22Rv1 (cell line): ENCODE results near the gene SCNN1B.

Source experiments
- CTCF ChIP-seq: fragments of 450-650 bp; IDR thresholded peaks from 2 replicates; pipeline ENCODE4 v1.5.1; 2017; ENCODE audit warnings: mild to moderate bottlenecking
- ZFX ChIP-seq: fragments of 450-650 bp; IDR thresholded peaks from 2 replicates; pipeline ENCODE4 v1.6.1; 2017; ENCODE audit warnings: antibody characterized with exemption, borderline replicate concordance

- TF ChIP-seq CTCF = no peak
- no peak for TF ChIP-seq ZFX
Observed at GRCh38 chr16:23270654-23271053, 31.4 kb upstream of the SCNN1B start.
